Upper lobe of left lung (tissue), 6 donors: ENCODE results near the gene ERMP1. TPM values are rescaled to one million over a fixed set of nuclear protein-coding genes. Genes with fewer than 3 reads are reported as not detected.
"Not testable (repeated sequence)": the region's sequence is repeated elsewhere in the genome, so short reads cannot be mapped to it uniquely, and the experiment has no call there.

Source experiments
- ATAC-seq, 2 donors: fragments of 200-7000 bp; cut with Tn5 transposase; one replicate each; pipeline ENCODE4 v1.9.1; 2022; ENCODE audit warnings: mild to moderate bottlenecking in 2 of 2, moderate library complexity in 2 of 2; ENCODE audit not compliant: low FRiP score in 2 of 2
- DNase-seq, 2 donors: peaks; one replicate each; pipeline ENCODE4 v3.0.0-alpha.2; 2019 to 2020
- H3K27ac ChIP-seq, 4 donors: fragments of 200-600 bp; sonication (generic); one replicate each; pipeline ENCODE4 v1.5.1; 2016 to 2019
- H3K27me3 ChIP-seq, 4 donors: fragments of 200-600 bp; sonication (generic); one replicate each; pipeline ENCODE4 v1.5.1; 2017 to 2019
- H3K36me3 ChIP-seq, 4 donors: fragments of 200-600 bp; sonication (generic); one replicate each; pipeline ENCODE4 v1.5.1; 2016 to 2019
- H3K4me1 ChIP-seq, 4 donors: fragments of 200-600 bp; sonication (generic); one replicate each; pipeline ENCODE4 v1.5.1; 2018 to 2019
- H3K4me3 ChIP-seq, 4 donors: fragments of 200-600 bp; sonication (generic); one replicate each; pipeline ENCODE4 v1.5.1; 2017 to 2019; ENCODE audit warnings: mild to moderate bottlenecking in 2 of 4, moderate library complexity in 1 of 4
- H3K9me3 ChIP-seq, 4 donors: fragments of 200-600 bp; sonication (generic); one replicate each; pipeline ENCODE4 v1.5.1; 2018 to 2019
- EP300 ChIP-seq, 4 donors: sonication (generic); formaldehyde crosslinking; IDR thresholded peaks; one replicate each; pipeline ENCODE4 v1.5.1; 2017; ENCODE audit warnings: antibody characterized with exemption in 4 of 4, control low read depth in 2 of 4
- POLR2A ChIP-seq, 4 donors: fragments of 450-650 bp; IDR thresholded peaks; one replicate each; pipeline ENCODE4 v1.5.1; 2016 to 2017; ENCODE audit warnings: antibody characterized with exemption in 4 of 4, mild to moderate bottlenecking in 2 of 4
- POLR2AphosphoS5 ChIP-seq, 2 donors: sonication (generic); formaldehyde crosslinking; IDR thresholded peaks; one replicate each; pipeline ENCODE4 v1.5.1; 2017; ENCODE audit warnings: antibody characterized with exemption in 2 of 2
- WGBS, 2 donors: methylation state at CpG; one replicate each; pipeline ENCODE4 v1.1.5; 2017 to 2018; 5-methylcytosine and 5-hydroxymethylcytosine counted together
- total RNA-seq, 6 donors: library from RNA; depleted of rRNA in 4 of 6; stranded (reverse); fragments of >200 nt in 4 of 6; gene quantifications; one replicate each; pipeline versions ENCODE4 v1.1.0 to v1.2.1, GENCODE V29; 2016 to 2021
- TF ChIP-seq, protein P1 (sequence below), 6 experiments: fragments of 450-650 bp in 4 of 6; fragments of 200-600 bp in 2 of 6; sonication (generic) in 2 of 6; IDR thresholded peaks; one replicate each; pipeline ENCODE4 v1.5.1; 2016 to 2019; ENCODE audit warnings: antibody characterized with exemption in 6 of 6
- donor health status: DM: no; HTN: no; CAD: no; lungs with moderate emphysema.
- donor health status: DM: no; HTN: yes; CAD: no; lungs with severe emphysema.

The ERMP1 gene, protein sequence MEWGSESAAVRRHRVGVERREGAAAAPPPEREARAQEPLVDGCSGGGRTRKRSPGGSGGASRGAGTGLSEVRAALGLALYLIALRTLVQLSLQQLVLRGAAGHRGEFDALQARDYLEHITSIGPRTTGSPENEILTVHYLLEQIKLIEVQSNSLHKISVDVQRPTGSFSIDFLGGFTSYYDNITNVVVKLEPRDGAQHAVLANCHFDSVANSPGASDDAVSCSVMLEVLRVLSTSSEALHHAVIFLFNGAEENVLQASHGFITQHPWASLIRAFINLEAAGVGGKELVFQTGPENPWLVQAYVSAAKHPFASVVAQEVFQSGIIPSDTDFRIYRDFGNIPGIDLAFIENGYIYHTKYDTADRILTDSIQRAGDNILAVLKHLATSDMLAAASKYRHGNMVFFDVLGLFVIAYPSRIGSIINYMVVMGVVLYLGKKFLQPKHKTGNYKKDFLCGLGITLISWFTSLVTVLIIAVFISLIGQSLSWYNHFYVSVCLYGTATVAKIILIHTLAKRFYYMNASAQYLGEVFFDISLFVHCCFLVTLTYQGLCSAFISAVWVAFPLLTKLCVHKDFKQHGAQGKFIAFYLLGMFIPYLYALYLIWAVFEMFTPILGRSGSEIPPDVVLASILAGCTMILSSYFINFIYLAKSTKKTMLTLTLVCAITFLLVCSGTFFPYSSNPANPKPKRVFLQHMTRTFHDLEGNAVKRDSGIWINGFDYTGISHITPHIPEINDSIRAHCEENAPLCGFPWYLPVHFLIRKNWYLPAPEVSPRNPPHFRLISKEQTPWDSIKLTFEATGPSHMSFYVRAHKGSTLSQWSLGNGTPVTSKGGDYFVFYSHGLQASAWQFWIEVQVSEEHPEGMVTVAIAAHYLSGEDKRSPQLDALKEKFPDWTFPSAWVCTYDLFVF
- 10 to 100 TPM in 5 of 6 donors, 1 to 10 TPM in 1; 8.4 to 27.4 (median 20.5) TPM for total RNA-seq

DNA sequence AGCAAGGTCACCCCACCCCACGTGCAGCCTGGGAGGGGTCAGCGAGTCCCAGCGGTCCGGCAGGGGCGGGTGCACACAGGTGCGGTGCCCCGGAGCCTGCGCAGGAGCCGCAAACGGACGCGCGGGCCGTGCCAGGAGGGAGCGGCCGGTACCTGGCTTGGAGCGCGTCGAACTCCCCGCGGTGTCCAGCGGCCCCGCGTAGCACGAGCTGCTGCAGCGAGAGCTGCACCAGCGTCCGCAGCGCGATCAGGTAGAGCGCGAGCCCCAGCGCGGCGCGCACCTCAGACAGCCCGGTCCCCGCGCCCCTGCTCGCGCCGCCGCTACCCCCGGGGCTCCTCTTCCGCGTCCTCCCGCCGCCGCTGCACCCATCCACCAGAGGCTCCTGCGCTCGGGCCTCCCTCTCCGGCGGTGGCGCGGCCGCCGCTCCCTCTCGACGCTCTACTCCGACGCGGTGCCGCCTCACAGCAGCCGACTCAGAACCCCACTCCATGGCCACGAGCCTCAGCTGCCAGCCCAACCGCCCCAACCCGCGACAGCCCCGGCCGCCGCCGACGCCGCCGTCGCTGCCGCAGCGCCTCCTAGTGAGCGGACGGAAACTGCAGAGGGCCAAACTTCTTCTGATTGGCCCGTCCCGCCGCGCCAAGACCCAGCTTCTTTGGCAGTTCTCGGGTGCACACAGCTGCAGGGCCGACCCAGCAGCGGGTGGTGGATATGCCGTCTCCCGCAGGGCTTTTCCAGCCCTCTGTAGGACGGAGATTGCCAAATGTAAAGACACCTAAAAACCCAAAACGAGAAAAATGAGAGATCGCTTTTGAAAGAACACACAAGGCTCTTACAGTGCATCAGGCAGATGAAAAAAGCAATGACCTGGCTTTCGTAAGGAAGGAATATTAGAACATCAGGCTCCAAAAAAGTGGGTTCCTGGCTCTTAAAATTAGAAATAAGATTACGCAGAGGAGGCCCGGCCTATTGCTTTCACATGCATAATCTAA is at the start of gene ERMP1:
Gene ERMP1 (minus strand): TSS at position 580 of the 992 bp plus-strand sequence. CDS start 90 bp downstream, at position 490.
- Histone ChIP-seq H3K27me3 (no peaks in the 10 kb centered on the region), H3K9me3 (no peaks in the 10 kb centered on the region), H3K27ac (peak within 1 kb of the TSS; percentile 71 to 87 (median 80)), H3K4me1 (peaks cover 16 to 26% (median 20%) of the 10 kb centered on the region in 4 donors), H3K4me3 (peak within 1 kb of the TSS; percentile 43 to 90 (median 84)), H3K36me3 (no peaks in the 10 kb centered on the region)
- peak; percentile 87 to 97 for DNase-seq
- ATAC-seq, result peak; percentile 95 to 97
- WGBS, 2 donors, result 2% methylated on average over 9 to 38 of the region's 95 CpGs
- TF ChIP-seq POLR2AphosphoS5 (IDR thresholded peaks at IDR 0.05) (peak; percentile 57 to 81), POLR2A (IDR thresholded peaks at IDR 0.05) (peak in 1 of 4 donors; percentile 74), EP300 (IDR thresholded peaks at IDR 0.05) (no peak)
- TF ChIP-seq, protein P1, sequence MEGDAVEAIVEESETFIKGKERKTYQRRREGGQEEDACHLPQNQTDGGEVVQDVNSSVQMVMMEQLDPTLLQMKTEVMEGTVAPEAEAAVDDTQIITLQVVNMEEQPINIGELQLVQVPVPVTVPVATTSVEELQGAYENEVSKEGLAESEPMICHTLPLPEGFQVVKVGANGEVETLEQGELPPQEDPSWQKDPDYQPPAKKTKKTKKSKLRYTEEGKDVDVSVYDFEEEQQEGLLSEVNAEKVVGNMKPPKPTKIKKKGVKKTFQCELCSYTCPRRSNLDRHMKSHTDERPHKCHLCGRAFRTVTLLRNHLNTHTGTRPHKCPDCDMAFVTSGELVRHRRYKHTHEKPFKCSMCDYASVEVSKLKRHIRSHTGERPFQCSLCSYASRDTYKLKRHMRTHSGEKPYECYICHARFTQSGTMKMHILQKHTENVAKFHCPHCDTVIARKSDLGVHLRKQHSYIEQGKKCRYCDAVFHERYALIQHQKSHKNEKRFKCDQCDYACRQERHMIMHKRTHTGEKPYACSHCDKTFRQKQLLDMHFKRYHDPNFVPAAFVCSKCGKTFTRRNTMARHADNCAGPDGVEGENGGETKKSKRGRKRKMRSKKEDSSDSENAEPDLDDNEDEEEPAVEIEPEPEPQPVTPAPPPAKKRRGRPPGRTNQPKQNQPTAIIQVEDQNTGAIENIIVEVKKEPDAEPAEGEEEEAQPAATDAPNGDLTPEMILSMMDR (IDR thresholded peaks at IDR 0.05), result peak; percentile 79 to 96 (median 94)

- ATAC-seq, H3K36me3 ChIP-seq, H3K27ac ChIP-seq, H3K27me3 ChIP-seq, H3K4me3 ChIP-seq, DNase-seq, H3K4me1 ChIP-seq, H3K9me3 ChIP-seq: not testable (repeated sequence)
- WGBS, 2 donors, result 94 to 98% methylated on average over 5 of the region's 5 CpGs
These were observed 49.5 kb upstream of the ERMP1 start for GRCh38 chr9:5882244-5883012.

GRCh38 chr9:5879419-5880181 is 46.7 kb upstream of the ERMP1 start:
- no peak for TF ChIP-seq EP300 (IDR thresholded peaks at IDR 0.05)
- TF ChIP-seq POLR2A (IDR thresholded peaks at IDR 0.05), result no peak
- TF ChIP-seq POLR2AphosphoS5 (IDR thresholded peaks at IDR 0.05), result no peak
- TF ChIP-seq, protein P1 (IDR thresholded peaks at IDR 0.05), result no peak
- ATAC-seq (peak in 1 of 2 donors; percentile 78), DNase-seq (no peak)
- Histone ChIP-seq H3K27ac (no peak overlapping the region), H3K4me3 (no peak overlapping the region), H3K27me3 (no peaks in the 10 kb centered on the region), H3K4me1 (no peaks in the 10 kb centered on the region), H3K36me3 (no peaks in the 10 kb centered on the region), H3K9me3 (no peaks in the 10 kb centered on the region)
- WGBS, 2 donors, result 88% methylated on average over 10 of the region's 10 CpGs

- Histone ChIP-seq H3K4me3 (no peak overlapping the region), H3K4me1 (no peaks in the 10 kb centered on the region), H3K36me3 (no peaks in the 10 kb centered on the region), H3K9me3 (no peaks in the 10 kb centered on the region), H3K27ac (no peak overlapping the region), H3K27me3 (no peaks in the 10 kb centered on the region)
- TF ChIP-seq POLR2AphosphoS5 (IDR thresholded peaks at IDR 0.05), result no peak
- TF ChIP-seq POLR2A (IDR thresholded peaks at IDR 0.05), result no peak
- no peak for TF ChIP-seq EP300 (IDR thresholded peaks at IDR 0.05)
- TF ChIP-seq, protein P1 (IDR thresholded peaks at IDR 0.05), result no peak
- 91 to 94% methylated on average over 6 to 7 of the region's 7 CpGs for WGBS, 2 donors
- DNase-seq (no peak), ATAC-seq (no peak)
These were observed 43.8 kb upstream of the ERMP1 start for GRCh38 chr9:5876711-5877110.
